Measurements from ENCODE around the gene TMEM45A. TPM values are rescaled to one million over a fixed set of nuclear protein-coding genes. Genes with fewer than 3 reads are reported as not detected.
"Not testable (repeated sequence)": the region's sequence is repeated elsewhere in the genome, so short reads cannot be mapped to it uniquely, and the experiment has no call there.

The TMEM45A gene
- total RNA-seq (under 1 TPM; 0.44 to 0.50 TPM), polyA plus RNA-seq (not detected)

- POLR2A ChIA-PET = no interaction called here
- Mint-ChIP-seq H3K27me3 (peaks cover 16 to 21% of the 10 kb centered on the region in 2 donors), H3K4me3 (peak within 1 kb of the TSS; percentile 84 to 94 (median 86)), H3K36me3 (no peaks in the 10 kb centered on the region), H3K9me3 (peaks cover 0 to 2% (median 0%) of the 10 kb centered on the region in 5 donors), H3K4me1 (peaks cover 12 to 16% (median 13%) of the 10 kb centered on the region in 3 donors), H3K27ac (peak within 1 kb of the TSS in 5 of 8 donors; percentile 64 to 94 (median 76))
- H3K4me3 ChIP-seq (ENCODE audit: low read length) = peak within 1 kb of the TSS; percentile 61
- H3K27ac ChIP-seq (ENCODE audit: low read depth, low read length) = no peak within 1 kb of the TSS
- CTCF ChIA-PET = interaction anchor here (1.0 to 1.3 kb wide), 2 partner anchors 22 to 29 kb away, joined by 3 to 4 read pairs; no protein-coding TSS in a partner anchor
- peaks cover 11% of the 10 kb centered on the region for H3K4me1 ChIP-seq (ENCODE audit: insufficient read depth, low read length)
- H3K9me3 ChIP-seq (ENCODE audit: low read length) = no peaks in the 10 kb centered on the region
- no peaks in the 10 kb centered on the region for H3K36me3 ChIP-seq (ENCODE audit: insufficient read depth, low read length)
- DNase-seq = peak; percentile 53 to 81 (median 70)
- peaks cover 5% of the 10 kb centered on the region for H3K27me3 ChIP-seq (ENCODE audit: insufficient read depth, low read length, poor library complexity, severe bottlenecking)
These were observed at the start of gene TMEM45A for GRCh38 chr3:100492059-100493006. Gene TMEM45A, plus strand, starts transcription at chr3:100492619. Its CDS starts 62,593 bp downstream, at chr3:100555212.

GRCh38 chr3:100443690-100444089 is 48.7 kb upstream of the TMEM45A start:
- Mint-ChIP-seq H3K27me3 (peaks cover 0 to 4% of the 10 kb centered on the region in 2 donors), H3K27ac (no peak overlapping the region), H3K9me3 (peaks cover 3 to 12% (median 5%) of the 10 kb centered on the region in 5 donors), H3K4me1 (peaks cover 7 to 9% (median 8%) of the 10 kb centered on the region in 3 donors), H3K4me3 (no peak overlapping the region), H3K36me3 (no peaks in the 10 kb centered on the region)
- Histone ChIP-seq H3K9me3 (ENCODE audit: low read length) (no peaks in the 10 kb centered on the region), H3K27me3 (ENCODE audit: insufficient read depth, low read length, poor library complexity, severe bottlenecking) (no peaks in the 10 kb centered on the region), H3K27ac (ENCODE audit: low read depth, low read length) (no peak overlapping the region), H3K36me3 (ENCODE audit: insufficient read depth, low read length) (no peaks in the 10 kb centered on the region), H3K4me1 (ENCODE audit: insufficient read depth, low read length) (no peaks in the 10 kb centered on the region), H3K4me3 (ENCODE audit: low read length) (no peak overlapping the region)
- ChIA-PET CTCF (no interaction called here), POLR2A (no interaction called here)
- no peak for DNase-seq

- H3K36me3 ChIP-seq (ENCODE audit: insufficient read depth, low read length); CTCF ChIA-PET; H3K27me3 ChIP-seq (ENCODE audit: insufficient read depth, low read length, poor library complexity, severe bottlenecking); POLR2A ChIA-PET; H3K27ac ChIP-seq (ENCODE audit: low read depth, low read length); H3K9me3 ChIP-seq (ENCODE audit: low read length); H3K27me3 Mint-ChIP-seq; H3K36me3 Mint-ChIP-seq; DNase-seq; H3K27ac Mint-ChIP-seq; H3K4me3 ChIP-seq (ENCODE audit: low read length); H3K4me1 ChIP-seq (ENCODE audit: insufficient read depth, low read length); H3K4me3 Mint-ChIP-seq; H3K4me1 Mint-ChIP-seq: not testable (repeated sequence)
- H3K9me3 Mint-ChIP-seq = peaks cover 3 to 12% (median 5%) of the 10 kb centered on the region in 5 donors
These were observed 45.4 kb upstream of the TMEM45A start for GRCh38 chr3:100447067-100447466.

- no peaks in the 10 kb centered on the region for H3K4me1 Mint-ChIP-seq
- H3K27me3 ChIP-seq (ENCODE audit: insufficient read depth, low read length, poor library complexity, severe bottlenecking) = no peaks in the 10 kb centered on the region
- no peak overlapping the region for H3K27ac ChIP-seq (ENCODE audit: low read depth, low read length)
- peaks cover 3 to 12% (median 5%) of the 10 kb centered on the region in 5 donors for H3K9me3 Mint-ChIP-seq
- peaks cover 0 to 4% of the 10 kb centered on the region in 2 donors for H3K27me3 Mint-ChIP-seq
- no peaks in the 10 kb centered on the region for H3K9me3 ChIP-seq (ENCODE audit: low read length)
- H3K36me3 Mint-ChIP-seq = no peaks in the 10 kb centered on the region
- H3K36me3 ChIP-seq (ENCODE audit: insufficient read depth, low read length) = no peaks in the 10 kb centered on the region
- H3K4me3 ChIP-seq (ENCODE audit: low read length) = no peak overlapping the region
- CTCF ChIA-PET = interaction anchor here (1.7 kb wide), 1 partner anchor 10 kb away, joined by 4 read pairs; no protein-coding TSS in a partner anchor
- no peaks in the 10 kb centered on the region for H3K4me1 ChIP-seq (ENCODE audit: insufficient read depth, low read length)
- POLR2A ChIA-PET = no interaction called here
- no peak for DNase-seq
- H3K27ac Mint-ChIP-seq = no peak overlapping the region
- no peak overlapping the region for H3K4me3 Mint-ChIP-seq
These were observed 44.3 kb upstream of the TMEM45A start for GRCh38 chr3:100448079-100448478.

GRCh38 chr3:100449214-100449613 is 43.2 kb upstream of the TMEM45A start:
- Histone ChIP-seq H3K9me3 (ENCODE audit: low read length) (no peaks in the 10 kb centered on the region), H3K4me1 (ENCODE audit: insufficient read depth, low read length) (no peaks in the 10 kb centered on the region), H3K27ac (ENCODE audit: low read depth, low read length) (no peak overlapping the region), H3K27me3 (ENCODE audit: insufficient read depth, low read length, poor library complexity, severe bottlenecking) (no peaks in the 10 kb centered on the region), H3K4me3 (ENCODE audit: low read length) (no peak overlapping the region), H3K36me3 (ENCODE audit: insufficient read depth, low read length) (no peaks in the 10 kb centered on the region)
- H3K36me3 Mint-ChIP-seq = no peaks in the 10 kb centered on the region
- ChIA-PET POLR2A (no interaction called here), CTCF (interaction anchor here (1.7 kb wide), 1 partner anchor 9 kb away, joined by 4 read pairs; no protein-coding TSS in a partner anchor)
- no peak for DNase-seq
- H3K4me1 Mint-ChIP-seq = no peaks in the 10 kb centered on the region
- peaks cover 0 to 12% (median 5%) of the 10 kb centered on the region in 5 donors for H3K9me3 Mint-ChIP-seq
- H3K27me3 Mint-ChIP-seq = peaks cover 0 to 4% of the 10 kb centered on the region in 2 donors
- H3K27ac Mint-ChIP-seq = no peak overlapping the region
- H3K4me3 Mint-ChIP-seq = no peak overlapping the region

- no peak for DNase-seq
- peaks cover 0 to 4% (median 2%) of the 10 kb centered on the region in 3 donors for H3K36me3 Mint-ChIP-seq
- no peaks in the 10 kb centered on the region for H3K9me3 Mint-ChIP-seq
- H3K4me3 ChIP-seq (ENCODE audit: low read length) = no peak overlapping the region
- no peak overlapping the region for H3K4me3 Mint-ChIP-seq
- H3K27ac ChIP-seq (ENCODE audit: low read depth, low read length) = no peak overlapping the region
- no peaks in the 10 kb centered on the region for H3K36me3 ChIP-seq (ENCODE audit: insufficient read depth, low read length)
- no peaks in the 10 kb centered on the region for H3K4me1 Mint-ChIP-seq
- H3K27ac Mint-ChIP-seq = no peak overlapping the region
- no peaks in the 10 kb centered on the region for H3K9me3 ChIP-seq (ENCODE audit: low read length)
- H3K27me3 ChIP-seq (ENCODE audit: insufficient read depth, low read length, poor library complexity, severe bottlenecking) = no peaks in the 10 kb centered on the region
- no peaks in the 10 kb centered on the region for H3K4me1 ChIP-seq (ENCODE audit: insufficient read depth, low read length)
- H3K27me3 Mint-ChIP-seq = peaks cover 0 to 6% of the 10 kb centered on the region in 2 donors
- ChIA-PET CTCF (no interaction called here), POLR2A (no interaction called here)
These were observed 37.7 kb upstream of the TMEM45A start for GRCh38 chr3:100454677-100455076.

GRCh38 chr3:100455841-100456550 is 36.4 kb upstream of the TMEM45A start:
- Histone ChIP-seq H3K36me3 (ENCODE audit: insufficient read depth, low read length) (no peaks in the 10 kb centered on the region), H3K27ac (ENCODE audit: low read depth, low read length) (no peak overlapping the region), H3K4me1 (ENCODE audit: insufficient read depth, low read length) (no peaks in the 10 kb centered on the region), H3K27me3 (ENCODE audit: insufficient read depth, low read length, poor library complexity, severe bottlenecking) (no peaks in the 10 kb centered on the region), H3K4me3 (ENCODE audit: low read length) (no peak overlapping the region), H3K9me3 (ENCODE audit: low read length) (no peaks in the 10 kb centered on the region)
- no peaks in the 10 kb centered on the region for H3K4me1 Mint-ChIP-seq
- ChIA-PET CTCF (no interaction called here), POLR2A (no interaction called here)
- peaks cover 0 to 6% of the 10 kb centered on the region in 2 donors for H3K27me3 Mint-ChIP-seq
- no peak overlapping the region for H3K4me3 Mint-ChIP-seq
- no peaks in the 10 kb centered on the region for H3K9me3 Mint-ChIP-seq
- peaks cover 0 to 4% (median 2%) of the 10 kb centered on the region in 3 donors for H3K36me3 Mint-ChIP-seq
- DNase-seq = no peak
- no peak overlapping the region for H3K27ac Mint-ChIP-seq

GRCh38 chr3:100456745-100457144 is 35.7 kb upstream of the TMEM45A start:
- ChIA-PET POLR2A (no interaction called here), CTCF (no interaction called here)
- Histone ChIP-seq H3K27ac (ENCODE audit: low read depth, low read length) (no peak overlapping the region), H3K27me3 (ENCODE audit: insufficient read depth, low read length, poor library complexity, severe bottlenecking) (no peaks in the 10 kb centered on the region), H3K36me3 (ENCODE audit: insufficient read depth, low read length) (no peaks in the 10 kb centered on the region), H3K4me1 (ENCODE audit: insufficient read depth, low read length) (no peaks in the 10 kb centered on the region), H3K9me3 (ENCODE audit: low read length) (no peaks in the 10 kb centered on the region), H3K4me3 (ENCODE audit: low read length) (no peak overlapping the region)
- Mint-ChIP-seq H3K27me3 (peaks cover 2 to 6% of the 10 kb centered on the region in 2 donors), H3K27ac (no peak overlapping the region), H3K9me3 (no peaks in the 10 kb centered on the region), H3K4me3 (no peak overlapping the region), H3K4me1 (no peaks in the 10 kb centered on the region), H3K36me3 (peaks cover 0 to 4% (median 2%) of the 10 kb centered on the region in 3 donors)
- DNase-seq = no peak
